ENCODE data around the gene WDR38.

- TF ChIP-seq CTCF (IDR thresholded peaks at IDR 0.05) (no peak), POLR2A (IDR thresholded peaks at IDR 0.05) (no peak)
Measured at GRCh38 chr9:124828489-124829333, 24.5 kb upstream of the WDR38 start.

Data from right lobe of liver (tissue), 4 donors.